ENCODE results near the gene CHKA. TPM values are rescaled to one million over a fixed set of nuclear protein-coding genes. Genes with fewer than 3 reads are reported as not detected.

The CHKA gene
- polyA plus RNA-seq, 1 of the 3 experiments (the other 2 are of a cell fraction): 12.3 TPM

DNA sequence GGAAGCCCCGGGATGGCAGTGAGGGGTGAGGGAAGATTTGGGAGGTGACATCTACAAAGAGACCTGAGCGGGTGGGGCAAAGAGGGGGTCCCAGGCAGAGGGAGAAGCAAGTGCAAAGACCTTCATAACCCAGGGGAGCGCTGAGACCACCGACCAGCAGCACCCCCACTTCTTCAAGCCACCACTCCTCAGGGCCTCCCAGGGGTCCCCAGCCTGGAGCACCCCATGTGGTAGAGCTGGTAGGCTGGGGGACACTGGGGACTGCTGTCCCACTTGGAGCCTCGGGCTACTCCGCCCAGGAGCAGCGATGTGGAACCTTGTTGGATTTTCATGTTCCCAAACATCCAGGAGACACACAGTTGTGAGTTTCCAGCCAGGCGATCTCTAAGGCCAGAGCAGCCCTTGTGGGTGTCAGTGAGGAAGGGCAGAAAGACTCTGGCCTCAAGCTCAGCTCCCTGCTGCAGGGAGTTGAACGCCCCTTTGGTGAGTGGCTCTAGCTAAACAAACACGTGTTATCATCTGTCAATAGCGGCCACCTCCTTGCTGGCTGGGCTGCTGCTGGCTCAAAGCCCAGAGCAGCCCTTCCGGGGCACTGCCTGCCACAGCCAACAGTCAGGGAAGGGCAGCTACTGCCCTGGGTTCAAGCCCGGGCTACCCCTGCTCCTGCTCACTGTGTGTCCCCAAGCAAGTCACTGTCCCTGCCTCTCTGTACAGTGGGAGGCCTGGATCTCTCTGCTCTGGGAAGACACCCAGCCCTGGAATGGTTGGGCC is 25.7 kb upstream of the CHKA start:
- no peaks in the 10 kb centered on the region for H3K9me3 ChIP-seq
- H3K4me1 ChIP-seq (ENCODE audit: control insufficient read depth in 1 of 2, insufficient read depth in 2 of 2, low read depth in 1 of 2, low read length in 1 of 2): peaks cover 0 to 20% of the 10 kb centered on the region in 2 experiments; a peak in 1 of 4 replicates
- no peak overlapping the region for H3K4me2 ChIP-seq
- H2AFZ ChIP-seq (ENCODE audit: low read depth): peak overlapping the region; percentile 27; the same call in 1 of the 2 replicates
- H3K27ac ChIP-seq (ENCODE audit: low read depth in 2 of 2, low read length in 1 of 2): no peak overlapping the region; a peak in 1 of 4 replicates
- H3F3A ChIP-seq (replicated peaks; ENCODE audit: insufficient read depth): no peaks in the 10 kb centered on the region
- peak; percentile 96 for TF ChIP-seq MXI1 (IDR thresholded peaks at IDR 0.05; ENCODE audit: low read depth, low read length)
- TF ChIP-seq NFIC (IDR thresholded peaks at IDR 0.05; ENCODE audit: borderline replicate concordance): peak; percentile 22; the same call in 1 of the 2 replicates
- no peak for TF ChIP-seq SMC3 (IDR thresholded peaks at IDR 0.05; ENCODE audit: low read depth, low read length)
- TF ChIP-seq, protein P1, sequence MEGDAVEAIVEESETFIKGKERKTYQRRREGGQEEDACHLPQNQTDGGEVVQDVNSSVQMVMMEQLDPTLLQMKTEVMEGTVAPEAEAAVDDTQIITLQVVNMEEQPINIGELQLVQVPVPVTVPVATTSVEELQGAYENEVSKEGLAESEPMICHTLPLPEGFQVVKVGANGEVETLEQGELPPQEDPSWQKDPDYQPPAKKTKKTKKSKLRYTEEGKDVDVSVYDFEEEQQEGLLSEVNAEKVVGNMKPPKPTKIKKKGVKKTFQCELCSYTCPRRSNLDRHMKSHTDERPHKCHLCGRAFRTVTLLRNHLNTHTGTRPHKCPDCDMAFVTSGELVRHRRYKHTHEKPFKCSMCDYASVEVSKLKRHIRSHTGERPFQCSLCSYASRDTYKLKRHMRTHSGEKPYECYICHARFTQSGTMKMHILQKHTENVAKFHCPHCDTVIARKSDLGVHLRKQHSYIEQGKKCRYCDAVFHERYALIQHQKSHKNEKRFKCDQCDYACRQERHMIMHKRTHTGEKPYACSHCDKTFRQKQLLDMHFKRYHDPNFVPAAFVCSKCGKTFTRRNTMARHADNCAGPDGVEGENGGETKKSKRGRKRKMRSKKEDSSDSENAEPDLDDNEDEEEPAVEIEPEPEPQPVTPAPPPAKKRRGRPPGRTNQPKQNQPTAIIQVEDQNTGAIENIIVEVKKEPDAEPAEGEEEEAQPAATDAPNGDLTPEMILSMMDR (IDR thresholded peaks at IDR 0.05): no peak
- peak; percentile 61; the same call in 1 of the 2 replicates for TF ChIP-seq MAX (IDR thresholded peaks at IDR 0.05; ENCODE audit: low read depth)
- TF ChIP-seq GABPA (IDR thresholded peaks at IDR 0.05; ENCODE audit: low read depth): 0 out of 2 replicates have a peak, but pooled peaks have one; percentile 27
- WGBS (ENCODE audit: low lambda C conversion rate): 70% methylated on average over 6 of the region's 13 CpGs
- DNase-seq: peak; percentile 82
- no peak overlapping the region for H3K9ac ChIP-seq
- CTCF ChIA-PET: interaction anchor here (0.6 to 3.1 kb wide), 4 partner anchors 10 to 106 kb away, joined by 3 to 12 read pairs (median 4); no protein-coding TSS in a partner anchor
- H4K20me1 ChIP-seq (ENCODE audit: insufficient read depth): no peaks in the 10 kb centered on the region
- H3K9me2 ChIP-seq: no peaks in the 10 kb centered on the region
- H3K36me3 ChIP-seq (replicated peaks in 1 of 2; ENCODE audit: control insufficient read depth in 1 of 2, insufficient read depth in 2 of 2, low read length in 1 of 2): no peaks in the 10 kb centered on the region
- no peaks in the 10 kb centered on the region for H3K27me3 ChIP-seq (ENCODE audit: insufficient read depth)
- H3K4me3 ChIP-seq (ENCODE audit: low read depth in 2 of 2, low read length in 1 of 2): no peak overlapping the region
- no peaks in the 10 kb centered on the region for H3K79me2 ChIP-seq (ENCODE audit: insufficient read depth)
- POLR2A ChIA-PET: interaction anchor here (1.3 kb wide), 1 partner anchor 19 kb away, joined by 3 read pairs; no protein-coding TSS in a partner anchor

DNA sequence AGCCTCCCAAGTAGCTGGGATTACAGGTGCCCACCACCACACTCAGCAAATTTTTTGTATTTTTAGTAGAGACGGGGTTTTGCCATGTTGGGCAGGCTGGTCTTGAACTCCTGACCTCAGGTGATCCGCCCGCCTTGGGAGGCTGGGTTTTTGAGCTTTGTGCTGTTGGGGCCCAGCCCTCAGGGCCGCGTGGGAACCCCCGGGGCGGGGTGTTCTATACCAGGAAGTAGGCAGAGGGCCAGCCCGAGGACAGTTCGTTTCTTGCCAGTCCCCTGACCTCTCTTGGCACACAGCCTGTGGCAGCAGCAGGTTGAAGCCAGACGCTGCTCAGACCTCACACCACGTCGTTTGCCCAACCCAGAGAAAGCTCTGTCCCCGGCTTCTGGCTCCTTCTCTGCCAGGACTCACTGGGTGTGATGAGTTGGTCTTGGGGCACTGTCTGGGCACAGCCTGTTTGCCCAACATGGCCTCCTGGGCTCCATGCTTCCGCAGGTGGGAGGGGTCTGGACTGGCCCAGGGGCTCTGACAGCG is 24.9 kb upstream of the CHKA start:
- DNase-seq: peak; percentile 46
- TF ChIP-seq SMC3 (IDR thresholded peaks at IDR 0.05; ENCODE audit: low read depth, low read length) (no peak), MXI1 (IDR thresholded peaks at IDR 0.05; ENCODE audit: low read depth, low read length) (peak; percentile 25; the same call in 1 of the 2 replicates)
- Histone ChIP-seq H3K27ac (ENCODE audit: low read depth in 2 of 2, low read length in 1 of 2) (no peak overlapping the region; a peak in 1 of 4 replicates), H3K9me2 (no peaks in the 10 kb centered on the region), H3F3A (replicated peaks; ENCODE audit: insufficient read depth) (no peaks in the 10 kb centered on the region), H3K9me3 (no peaks in the 10 kb centered on the region), H3K27me3 (ENCODE audit: insufficient read depth) (no peaks in the 10 kb centered on the region), H3K4me3 (ENCODE audit: low read depth in 2 of 2, low read length in 1 of 2) (no peak overlapping the region), H2AFZ (ENCODE audit: low read depth) (no peak overlapping the region), H3K9ac (no peak overlapping the region), H4K20me1 (ENCODE audit: insufficient read depth) (no peaks in the 10 kb centered on the region), H3K4me1 (ENCODE audit: control insufficient read depth in 1 of 2, insufficient read depth in 2 of 2, low read depth in 1 of 2, low read length in 1 of 2) (peaks cover 0 to 20% of the 10 kb centered on the region in 2 experiments; a peak in 1 of 4 replicates), H3K79me2 (ENCODE audit: insufficient read depth) (no peaks in the 10 kb centered on the region), H3K36me3 (replicated peaks in 1 of 2; ENCODE audit: control insufficient read depth in 1 of 2, insufficient read depth in 2 of 2, low read length in 1 of 2) (no peaks in the 10 kb centered on the region), H3K4me2 (no peak overlapping the region)
- WGBS (ENCODE audit: low lambda C conversion rate): 60% methylated on average over 12 of the region's 15 CpGs
- ChIA-PET CTCF (interaction anchor here (0.6 to 3.1 kb wide), 4 partner anchors 10 to 63 kb away, joined by 3 to 12 read pairs (median 3); no protein-coding TSS in a partner anchor), POLR2A (interaction anchor here (1.3 kb wide), 1 partner anchor 18 kb away, joined by 3 read pairs; no protein-coding TSS in a partner anchor)

All from SK-N-SH (cell line).